ENCODE data around the gene PAOX. TPM values are rescaled to one million over a fixed set of nuclear protein-coding genes. Genes with fewer than 3 reads are reported as not detected.

Gene PAOX
- total and polyA plus RNA-seq, 9 of the 15 experiments (the other 6 are each of a cell fraction or from before 2014, with no cell fraction given) = 0.80 to 6.4 (median 2.6) TPM

GRCh38 chr10:133403359-133403758, 24.3 kb downstream of the PAOX start:
- Histone ChIP-seq H3K4me1 (replicated peaks in 1 of 2; ENCODE audit: control insufficient read depth in 2 of 2, insufficient read depth in 2 of 2, low read length in 2 of 2) (peaks cover 0 to 7% of the 10 kb centered on the region in 2 experiments; a peak in 2 of 5 replicates), H4K20me1 (replicated peaks; ENCODE audit: control insufficient read depth, insufficient read depth, low read length) (no peaks in the 10 kb centered on the region), H3K9me3 (replicated peaks; ENCODE audit: control insufficient read depth, insufficient read depth, low read depth, low read length) (no peaks in the 10 kb centered on the region), H3K36me3 (ENCODE audit: control insufficient read depth, insufficient read depth, low read length) (peaks cover 58% of the 10 kb centered on the region; the same call in 2 of the 3 replicates), H3K9me1 (ENCODE audit: control insufficient read depth, insufficient read depth, low read length) (no peaks in the 10 kb centered on the region), H3K27me3 (ENCODE audit: control insufficient read depth in 2 of 2, insufficient read depth in 2 of 2, low read length in 2 of 2) (no peaks in the 10 kb centered on the region), H2AFZ (ENCODE audit: low read depth, low read length) (no peak overlapping the region), H3K4me3 (no peak overlapping the region), H3K9ac (ENCODE audit: insufficient read depth in 1 of 2, low read depth in 2 of 2, low read length in 2 of 2) (no peak overlapping the region), H3K27ac (ENCODE audit: extremely low read depth, low read depth, low read length) (no peak overlapping the region), H3K79me2 (ENCODE audit: control insufficient read depth, insufficient read depth, low read length) (peaks cover 8% of the 10 kb centered on the region; the same call in 2 of the 3 replicates), H3K4me2 (ENCODE audit: insufficient read depth, low read length) (no peak overlapping the region)
- 75% methylated on average over 10 of the region's 16 CpGs for WGBS (ENCODE audit: insufficient coverage, low coverage, missing lambda C conversion rate)
- in situ Hi-C loops (cut with MboI) (no loop called here), intact Hi-C loops (cut with micrococcal nuclease) (no loop called here)
- no TSS peak for BruUV-seq (replicated peaks)
- FAIRE-seq = no peak
- POLR2A ChIA-PET = no interaction called here
- ATAC-seq = no peak
- no peak for DNase-seq (ENCODE audit: extremely low read depth in 1 of 4, low spot score in 3 of 4)
- TF ChIP-seq, protein P1, sequence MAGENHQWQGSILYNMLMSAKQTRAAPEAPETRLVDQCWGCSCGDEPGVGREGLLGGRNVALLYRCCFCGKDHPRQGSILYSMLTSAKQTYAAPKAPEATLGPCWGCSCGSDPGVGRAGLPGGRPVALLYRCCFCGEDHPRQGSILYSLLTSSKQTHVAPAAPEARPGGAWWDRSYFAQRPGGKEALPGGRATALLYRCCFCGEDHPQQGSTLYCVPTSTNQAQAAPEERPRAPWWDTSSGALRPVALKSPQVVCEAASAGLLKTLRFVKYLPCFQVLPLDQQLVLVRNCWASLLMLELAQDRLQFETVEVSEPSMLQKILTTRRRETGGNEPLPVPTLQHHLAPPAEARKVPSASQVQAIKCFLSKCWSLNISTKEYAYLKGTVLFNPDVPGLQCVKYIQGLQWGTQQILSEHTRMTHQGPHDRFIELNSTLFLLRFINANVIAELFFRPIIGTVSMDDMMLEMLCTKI (IDR thresholded peaks at IDR 0.05; ENCODE audit: partially characterized antibody) = no peak
- TF ChIP-seq CTCFL (IDR thresholded peaks at IDR 0.05; ENCODE audit: borderline replicate concordance, insufficient read depth, low read depth, low read length, poor library complexity, severe bottlenecking) = no peak
- no peak for TF ChIP-seq ZSCAN32 (CRISPR knock-in tag; IDR thresholded peaks at IDR 0.05)
- no peak for TF ChIP-seq ILF3 (IDR thresholded peaks at IDR 0.05; ENCODE audit: borderline replicate concordance)
- TF ChIP-seq RBM25 (IDR thresholded peaks at IDR 0.05; ENCODE audit: low read depth, low read length, severe bottlenecking) = no peak
- TF ChIP-seq, protein P2, sequence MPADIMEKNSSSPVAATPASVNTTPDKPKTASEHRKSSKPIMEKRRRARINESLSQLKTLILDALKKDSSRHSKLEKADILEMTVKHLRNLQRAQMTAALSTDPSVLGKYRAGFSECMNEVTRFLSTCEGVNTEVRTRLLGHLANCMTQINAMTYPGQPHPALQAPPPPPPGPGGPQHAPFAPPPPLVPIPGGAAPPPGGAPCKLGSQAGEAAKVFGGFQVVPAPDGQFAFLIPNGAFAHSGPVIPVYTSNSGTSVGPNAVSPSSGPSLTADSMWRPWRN (IDR thresholded peaks at IDR 0.05; ENCODE audit: low read depth) = no peak
- TF ChIP-seq POLR3A (IDR thresholded peaks at IDR 0.05; ENCODE audit: borderline replicate concordance, extremely low read depth, insufficient read depth, insufficient read length) = no peak
- TF ChIP-seq ZBTB17 (CRISPR knock-in tag; IDR thresholded peaks at IDR 0.05) = no peak
- no peak for TF ChIP-seq MECOM (CRISPR knock-in tag; IDR thresholded peaks at IDR 0.05)
- TF ChIP-seq ZNF282 (CRISPR knock-in tag; IDR thresholded peaks at IDR 0.05) = no peak
- no peak for TF ChIP-seq TRIM28 (IDR thresholded peaks at IDR 0.05)
- no peak for TF ChIP-seq KDM5B (IDR thresholded peaks at IDR 0.05; ENCODE audit: insufficient replicate concordance, low read depth, low read length)
- no peak for TF ChIP-seq SP1 (CRISPR knock-in tag; IDR thresholded peaks at IDR 0.05)
- no peak for TF ChIP-seq FOXJ3 (CRISPR knock-in tag; IDR thresholded peaks at IDR 0.05)
- no peak for TF ChIP-seq ZNF324 (CRISPR knock-in tag; IDR thresholded peaks at IDR 0.05)
- CTCF ChIA-PET (ENCODE audit: low intra/inter-chr PET ratio) = no interaction called here

Measured in K562 (cell line).